ENCODE data around the gene SPN.

DNA sequence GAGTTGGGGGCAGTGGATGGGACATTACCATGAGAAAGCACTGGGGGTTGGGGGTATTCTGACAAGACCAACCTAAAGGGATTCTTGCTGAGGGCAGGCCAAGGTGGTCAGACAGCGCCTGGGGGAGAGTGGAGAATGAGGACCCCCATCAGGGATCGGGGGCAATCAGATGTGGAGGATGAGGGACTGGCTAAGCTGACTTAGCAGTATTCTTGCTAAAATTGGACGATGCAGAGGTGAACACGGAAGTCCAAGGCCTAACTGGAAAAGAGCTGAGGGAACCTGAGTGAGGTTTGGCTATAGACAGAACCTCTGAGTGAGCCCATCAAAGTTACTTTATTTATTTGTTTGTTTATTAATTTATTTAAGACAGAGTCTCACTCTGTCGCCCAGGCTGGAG is 25.1 kb downstream of the SPN start:
- TF ChIP-seq, protein P1, sequence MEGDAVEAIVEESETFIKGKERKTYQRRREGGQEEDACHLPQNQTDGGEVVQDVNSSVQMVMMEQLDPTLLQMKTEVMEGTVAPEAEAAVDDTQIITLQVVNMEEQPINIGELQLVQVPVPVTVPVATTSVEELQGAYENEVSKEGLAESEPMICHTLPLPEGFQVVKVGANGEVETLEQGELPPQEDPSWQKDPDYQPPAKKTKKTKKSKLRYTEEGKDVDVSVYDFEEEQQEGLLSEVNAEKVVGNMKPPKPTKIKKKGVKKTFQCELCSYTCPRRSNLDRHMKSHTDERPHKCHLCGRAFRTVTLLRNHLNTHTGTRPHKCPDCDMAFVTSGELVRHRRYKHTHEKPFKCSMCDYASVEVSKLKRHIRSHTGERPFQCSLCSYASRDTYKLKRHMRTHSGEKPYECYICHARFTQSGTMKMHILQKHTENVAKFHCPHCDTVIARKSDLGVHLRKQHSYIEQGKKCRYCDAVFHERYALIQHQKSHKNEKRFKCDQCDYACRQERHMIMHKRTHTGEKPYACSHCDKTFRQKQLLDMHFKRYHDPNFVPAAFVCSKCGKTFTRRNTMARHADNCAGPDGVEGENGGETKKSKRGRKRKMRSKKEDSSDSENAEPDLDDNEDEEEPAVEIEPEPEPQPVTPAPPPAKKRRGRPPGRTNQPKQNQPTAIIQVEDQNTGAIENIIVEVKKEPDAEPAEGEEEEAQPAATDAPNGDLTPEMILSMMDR (IDR thresholded peaks at IDR 0.05; ENCODE audit: poor library complexity): no peak
- no peak for TF ChIP-seq EZH2 (IDR thresholded peaks at IDR 0.05; ENCODE audit: borderline replicate concordance)
- TF ChIP-seq EZH2phosphoT487 (IDR thresholded peaks at IDR 0.05; ENCODE audit: low read depth, severe bottlenecking, unreplicated experiment): no peak

Measured in hepatocyte (in vitro differentiated cells).